Activated CD4-positive, alpha-beta T cell treated with anti-CD3 and anti-CD28 coated beads, Interleukin-2, amount 50 U/mL, for 1 hour (primary cell): ENCODE results near the gene PLCXD1.
"Not testable (repeated sequence)": the region's sequence is repeated elsewhere in the genome, so short reads cannot be mapped to it uniquely, and the experiment has no call there.

Experiments used
- DNase-seq: peaks from one replicate; pipeline ENCODE4 v3.0.0-alpha.2; 2020

Gene PLCXD1

DNA sequence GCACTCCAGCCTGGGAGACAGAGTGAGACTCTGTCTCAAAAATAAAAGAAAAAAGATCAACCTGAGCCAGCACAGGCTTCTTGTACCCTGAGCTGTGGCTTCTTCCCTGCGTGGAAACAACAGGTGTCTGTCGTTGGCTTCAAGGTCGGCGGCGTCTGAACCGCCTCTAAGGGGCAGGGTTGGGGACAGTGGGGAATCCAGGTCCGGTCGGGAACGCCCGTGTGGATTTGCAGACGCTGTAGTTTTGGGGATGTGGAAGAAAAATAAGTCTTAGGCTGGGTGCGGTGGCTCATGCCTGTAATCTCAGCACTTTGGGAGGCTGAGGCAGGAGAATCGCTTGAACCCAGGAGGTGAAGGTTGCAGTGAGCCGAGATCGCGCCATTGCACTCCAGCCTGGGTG is 17.2 kb upstream of the PLCXD1 start:
- not testable (repeated sequence) for DNase-seq

DNA sequence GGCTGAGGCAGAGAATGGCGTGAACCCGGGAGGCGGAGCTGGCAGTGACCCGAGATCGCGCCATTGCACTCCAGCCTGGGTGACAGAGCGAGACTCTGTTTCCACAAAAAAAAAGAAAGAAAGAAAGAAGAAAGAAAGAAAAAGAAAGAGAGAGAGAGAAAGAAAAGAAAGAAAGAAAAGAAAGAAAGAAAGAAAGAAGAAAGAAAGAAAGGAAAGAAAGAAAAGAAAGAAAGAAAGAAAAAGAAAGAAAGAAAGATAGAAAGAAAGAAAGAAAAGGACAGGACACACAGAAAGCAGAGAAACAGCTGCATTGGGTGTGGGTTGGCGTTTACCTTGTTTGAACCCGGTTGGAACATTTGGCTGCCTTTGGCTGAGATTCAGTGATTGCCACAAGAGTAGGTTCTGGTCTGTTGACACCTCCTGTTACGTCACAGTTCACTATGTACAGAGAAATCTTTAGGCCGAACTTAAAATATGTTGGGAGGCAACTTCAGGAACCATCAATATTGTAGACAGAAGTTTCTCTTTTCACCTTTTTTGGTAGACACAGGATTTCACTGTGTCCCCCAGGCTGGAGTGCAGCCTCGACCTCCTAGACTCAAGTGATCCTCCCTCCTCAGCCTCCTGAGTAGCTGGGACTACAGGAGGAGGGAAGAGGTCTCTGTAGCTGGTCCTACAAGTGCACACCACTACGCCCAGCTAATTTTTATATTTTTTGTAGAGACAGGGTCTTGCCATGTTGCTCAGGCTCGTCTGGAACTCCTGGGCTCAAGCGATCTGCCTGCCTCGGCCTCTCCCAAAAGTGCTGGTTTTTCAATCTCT is 16.3 kb upstream of the PLCXD1 start:
- DNase-seq, result no peak

DNA sequence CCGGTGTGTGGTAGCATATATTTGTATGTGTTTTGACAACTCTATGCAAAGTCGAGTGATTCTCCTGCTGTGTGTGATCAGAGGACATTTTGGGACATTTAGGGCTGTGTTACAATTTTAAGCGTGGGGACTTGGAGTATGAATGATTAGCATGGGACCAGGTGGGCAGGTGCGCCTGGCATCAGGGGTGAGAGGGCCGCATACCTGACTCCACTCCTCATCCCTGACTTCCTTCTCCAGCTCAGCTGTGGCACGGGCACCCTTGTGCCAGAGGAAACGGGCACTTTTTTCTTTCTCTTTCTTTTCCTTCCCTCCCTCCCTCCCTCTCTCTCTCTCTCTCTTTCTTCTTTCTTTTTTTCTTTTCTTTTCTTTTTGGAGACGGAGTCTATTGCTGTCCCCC is 15.7 kb upstream of the PLCXD1 start:
- DNase-seq, result no peak

DNA sequence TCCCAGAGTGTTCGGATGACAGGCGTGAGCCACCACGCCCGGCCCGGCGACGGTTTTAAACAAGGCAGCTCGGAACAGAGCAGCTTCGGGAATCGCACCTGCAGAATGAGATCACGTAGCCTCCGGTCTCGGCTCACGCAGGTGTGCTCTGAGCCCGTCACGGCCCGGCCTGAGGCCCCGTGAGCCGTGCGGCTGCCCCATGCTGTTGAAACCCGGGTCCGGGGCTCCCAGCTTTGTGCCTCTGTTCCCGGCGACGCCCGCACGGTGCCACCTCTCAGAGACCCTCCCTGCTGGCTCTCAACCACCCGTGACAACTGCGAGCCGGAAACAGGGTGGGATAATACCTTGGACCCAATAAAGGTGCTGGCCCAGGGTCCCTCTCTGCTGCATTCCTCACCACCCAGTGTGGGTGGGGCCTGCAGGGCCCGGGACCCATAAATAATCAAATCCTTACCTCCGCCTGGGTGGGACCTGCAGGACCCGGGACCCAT is 13.4 kb upstream of the PLCXD1 start:
- DNase-seq, result no peak

DNA sequence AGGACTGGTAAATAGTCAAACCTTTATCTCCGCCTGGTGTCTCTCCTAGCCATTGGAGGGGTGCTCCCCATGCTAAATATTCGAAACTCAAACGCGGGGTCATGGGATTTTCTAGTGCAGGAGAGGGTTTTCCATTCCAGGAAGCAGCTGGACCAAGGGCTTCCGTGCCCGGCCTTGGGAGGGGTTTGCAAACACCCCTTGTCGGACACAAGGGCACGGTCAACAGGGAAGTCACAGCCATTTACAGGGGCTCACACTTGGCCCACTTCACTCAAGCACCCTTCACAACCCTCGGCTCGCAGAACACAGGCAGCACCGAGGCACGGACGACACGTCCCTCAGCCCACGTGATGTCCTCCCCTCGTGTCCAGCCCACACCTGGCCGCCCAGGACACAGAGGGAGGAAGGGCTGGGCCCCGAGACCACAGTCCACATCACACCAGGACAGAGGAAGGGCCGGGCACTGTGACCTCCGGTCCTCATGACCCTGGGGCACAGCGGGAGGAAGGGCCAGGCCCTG is 10.3 kb upstream of the PLCXD1 start:
- DNase-seq, result no peak

DNA sequence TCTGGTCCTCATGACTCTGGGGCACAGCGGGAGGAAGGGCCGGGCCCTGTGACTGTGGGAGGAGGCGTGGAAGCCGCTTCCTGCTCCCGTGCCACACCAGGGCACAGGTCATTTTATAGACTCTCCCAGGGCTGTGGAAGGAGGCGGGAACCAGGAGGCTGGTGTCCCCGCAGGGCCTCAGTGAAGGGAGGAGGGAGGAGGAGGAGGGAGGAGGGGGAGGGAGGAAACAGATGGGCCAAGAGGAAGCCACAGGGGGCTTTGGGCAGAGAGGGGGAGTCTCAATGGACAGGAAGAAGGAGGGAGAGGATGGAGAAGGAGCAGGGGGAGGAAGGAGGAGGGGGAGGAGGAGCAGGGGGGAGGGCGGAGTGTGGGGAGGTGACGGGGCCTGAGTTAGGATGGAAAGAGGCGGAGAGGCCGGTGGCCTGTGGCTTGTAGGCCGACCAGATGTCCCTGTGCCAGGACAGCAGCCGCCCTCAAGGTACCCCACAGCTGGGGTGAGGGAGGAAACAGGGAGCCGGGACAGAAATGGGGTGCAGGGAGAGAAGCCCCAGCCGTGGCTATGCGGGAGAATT is 6.2 kb upstream of the PLCXD1 start:
- no peak for DNase-seq

DNA sequence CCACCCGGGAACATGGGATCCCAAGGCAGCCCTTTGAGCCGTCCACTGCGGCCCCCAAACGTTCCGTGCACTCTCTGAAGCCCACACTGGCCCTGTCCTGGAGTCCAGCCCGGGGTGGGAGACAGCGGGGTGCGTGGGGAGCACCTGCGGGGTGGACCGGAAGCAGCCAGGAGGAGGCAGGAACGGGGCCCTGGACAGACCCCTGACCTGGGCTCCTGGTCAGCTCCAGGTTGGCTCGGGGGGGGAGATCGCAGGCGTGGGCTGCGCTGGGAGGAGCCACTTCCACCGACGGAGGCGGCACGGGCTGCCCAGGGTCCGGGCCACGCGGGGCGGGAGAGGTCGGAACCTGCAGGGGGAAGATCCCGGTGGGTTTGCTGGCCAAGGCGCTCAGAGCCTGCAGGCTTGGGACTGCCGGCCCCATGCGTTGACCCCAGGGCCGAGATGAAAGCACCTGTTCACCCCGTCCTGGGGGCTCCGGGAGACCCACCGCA is 5.7 kb upstream of the PLCXD1 start:
- no peak for DNase-seq

DNA sequence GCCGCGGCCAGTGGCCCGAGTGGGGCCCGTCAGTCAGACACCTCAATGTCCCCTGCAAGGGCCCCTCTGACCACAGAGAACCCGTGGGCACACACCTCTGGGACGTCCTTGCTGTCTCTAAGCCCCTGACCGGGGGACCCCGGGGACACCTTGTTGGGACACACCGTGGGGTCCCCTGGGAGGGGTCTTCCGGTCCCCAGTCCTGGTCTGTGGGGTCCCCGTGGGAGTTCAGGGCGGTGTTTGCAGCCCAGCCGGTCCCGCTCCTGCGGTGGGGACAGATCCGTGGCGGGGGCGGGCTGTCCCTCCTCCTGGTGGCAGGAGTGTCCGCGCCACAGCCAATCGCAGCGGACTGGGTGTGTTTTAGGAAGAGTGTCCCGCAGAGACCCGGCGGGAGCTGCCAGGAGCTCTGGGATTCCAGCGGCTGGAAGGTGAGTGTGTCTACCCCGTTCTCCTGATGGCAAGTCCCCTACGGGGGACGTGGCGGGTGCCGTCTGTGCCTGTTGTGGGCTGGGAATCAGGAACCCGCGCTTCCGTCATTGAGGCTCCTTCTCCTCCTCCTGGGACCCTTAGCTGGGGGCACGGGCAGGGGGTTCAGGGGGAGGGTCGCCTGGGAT is 5.1 kb upstream of the PLCXD1 start:
- peak; percentile 35 for DNase-seq

DNA sequence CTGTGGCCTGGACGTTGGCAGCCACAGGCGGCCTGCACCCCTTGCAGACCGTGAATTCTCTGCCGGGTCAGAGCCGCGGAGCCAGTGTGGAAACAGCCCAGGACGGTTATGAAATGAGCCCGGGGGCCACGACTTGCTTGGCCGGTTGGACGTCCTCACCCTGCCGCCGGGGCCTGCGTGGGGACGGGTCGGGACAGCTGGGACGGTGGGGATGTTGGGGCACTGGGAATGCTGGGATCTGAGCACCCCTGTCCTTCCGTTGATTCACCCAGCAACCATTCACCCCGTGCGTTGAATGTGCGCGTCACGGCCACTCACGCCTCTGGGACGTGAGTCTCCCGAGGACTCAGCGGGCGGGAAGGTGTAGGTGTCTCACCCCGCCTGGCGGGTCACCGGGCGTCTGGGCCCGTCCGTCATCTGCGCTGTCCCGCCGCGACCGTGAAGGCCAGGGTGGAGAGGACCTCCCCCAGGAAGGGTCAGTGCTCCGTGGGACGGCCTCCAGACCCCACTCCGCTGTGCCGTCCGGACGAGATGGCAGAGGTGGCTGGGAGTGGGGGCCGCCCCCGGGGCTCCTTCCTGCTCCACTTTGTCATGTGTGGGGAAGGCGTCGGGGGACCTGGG is 4.5 kb upstream of the PLCXD1 start:
- no peak for DNase-seq

GRCh38 chrX:279757-280604 is 1.2 kb upstream of the PLCXD1 start:
- not testable (repeated sequence) for DNase-seq

DNA sequence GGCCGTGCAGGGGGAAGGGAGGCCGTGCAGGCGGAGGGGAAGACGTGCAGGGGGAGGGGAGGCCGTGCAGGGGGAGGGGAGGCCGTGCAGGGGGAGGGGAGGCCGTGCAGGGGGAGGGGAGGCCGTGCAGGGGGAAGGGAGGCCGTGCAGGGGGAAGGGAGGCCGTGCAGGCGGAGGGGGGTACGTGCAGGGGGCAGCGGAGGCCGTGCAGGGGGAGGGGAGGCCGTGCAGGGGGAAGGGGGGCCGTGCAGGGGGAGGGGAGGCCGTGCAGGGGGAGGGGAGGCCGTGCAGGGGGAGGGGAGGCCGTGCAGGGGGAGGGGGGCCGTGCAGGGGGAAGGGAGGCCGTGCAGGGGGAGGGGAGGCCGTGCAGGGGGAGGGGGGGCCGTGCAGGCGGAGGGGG is 459 bp upstream of the PLCXD1 start:
- not testable (repeated sequence) for DNase-seq

GRCh38 chrX:282000-282681 is 960 bp downstream of the PLCXD1 start:
- not testable (repeated sequence) for DNase-seq

GRCh38 chrX:283115-283845 is 2.1 kb downstream of the PLCXD1 start:
- DNase-seq, result peak; percentile 87

DNA sequence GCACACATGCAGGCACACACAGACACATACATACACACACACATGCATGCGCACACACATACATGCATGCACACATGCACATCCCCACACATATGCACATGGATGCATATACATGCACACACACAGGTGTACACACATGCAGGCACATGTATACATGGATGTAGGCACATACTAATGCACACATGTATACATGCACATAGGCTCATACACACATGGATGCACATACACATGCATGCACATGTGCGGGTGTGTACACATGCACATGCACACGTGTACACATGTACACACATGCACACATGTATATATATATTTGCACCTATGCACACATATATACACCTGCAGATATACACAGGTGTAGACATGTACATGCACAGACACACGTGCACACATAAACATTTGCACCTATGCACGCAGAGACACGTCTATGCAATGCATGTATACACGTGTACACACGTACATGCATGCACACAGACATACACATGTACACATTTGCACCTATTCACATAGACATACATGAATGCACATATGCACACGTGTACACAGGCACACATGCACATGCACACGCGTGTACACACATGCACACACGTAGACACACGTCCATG is 4.0 kb downstream of the PLCXD1 start:
- DNase-seq, result no peak

DNA sequence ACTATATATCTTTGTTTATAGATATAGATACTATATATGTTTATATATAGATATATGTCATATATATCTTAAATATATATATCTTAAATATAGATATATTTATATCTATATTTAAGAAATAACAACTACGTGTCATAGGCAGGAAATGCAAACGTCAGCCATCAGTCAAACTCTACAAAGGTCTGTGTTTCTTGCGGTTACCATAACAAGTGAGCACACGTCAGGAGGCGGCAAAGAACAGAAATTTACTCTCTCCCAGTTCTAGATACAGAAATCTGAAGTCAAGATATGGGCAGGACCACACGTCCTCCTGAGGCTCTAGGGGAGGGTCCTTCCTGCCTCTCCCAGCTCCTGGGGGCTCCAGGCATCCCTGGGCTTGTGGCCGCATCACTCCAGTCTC is 6.5 kb downstream of the PLCXD1 start:
- no peak for DNase-seq

- no peak for DNase-seq
These were observed 7.4 kb downstream of the PLCXD1 start for GRCh38 chrX:288561-288991.

- no peak for DNase-seq
These were observed 9.4 kb downstream of the PLCXD1 start for GRCh38 chrX:290476-291166.

DNA sequence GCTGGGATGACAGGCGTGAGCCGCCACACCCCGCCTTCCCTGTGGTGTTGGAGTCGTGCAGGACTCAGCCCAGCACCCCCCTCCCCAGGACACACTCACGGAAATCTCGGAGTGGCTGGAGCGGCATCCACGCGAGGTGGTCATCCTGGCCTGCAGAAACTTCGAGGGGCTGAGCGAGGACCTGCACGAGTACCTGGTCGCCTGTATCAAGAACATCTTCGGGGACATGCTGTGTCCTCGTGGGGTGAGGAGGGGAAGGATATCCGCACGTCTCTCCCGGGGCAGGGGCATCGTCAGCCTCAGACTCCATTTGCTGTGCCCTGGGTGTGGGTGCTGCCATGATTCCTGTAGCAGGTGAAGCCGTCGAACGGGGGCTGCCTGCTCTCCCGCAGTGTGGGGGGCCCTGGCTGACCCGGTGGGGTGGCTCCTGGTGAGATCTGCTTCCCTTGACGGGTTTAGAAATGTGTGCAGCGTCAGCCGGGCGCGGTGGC is 10.3 kb downstream of the PLCXD1 start:
- no peak for DNase-seq
